Activated CD8-positive, alpha-beta memory T cell treated with anti-CD3 and anti-CD28 coated beads, Interleukin-2, amount 50 U/mL, for 24 hours (primary cell): Measurements from ENCODE around the gene TNNC1.

Experiments
- DNase-seq: peaks from one replicate; pipeline ENCODE4 v3.0.0-alpha.2; 2020; ENCODE audit errors: extremely low read depth

Gene TNNC1

DNA sequence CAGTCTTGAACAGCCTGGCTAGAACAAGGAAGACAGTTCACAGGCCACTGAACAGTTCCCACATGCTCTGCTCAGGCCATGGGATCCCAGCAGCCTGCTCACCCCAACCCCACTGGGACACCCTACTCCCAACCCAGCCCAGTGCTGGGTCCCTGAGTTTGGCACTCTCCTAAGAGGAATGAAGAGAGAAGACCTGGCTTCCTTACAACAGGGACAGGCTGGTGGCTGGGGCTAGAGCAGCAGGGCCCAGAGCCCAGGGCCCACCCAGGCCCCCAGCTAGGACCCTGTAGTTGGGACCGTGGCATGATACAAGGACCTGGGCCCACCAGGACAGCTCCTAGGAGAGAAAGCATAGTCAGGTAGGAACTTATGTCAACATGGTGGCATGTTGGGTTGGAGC lies 52.3 kb downstream of the TNNC1 start:
- no peak for DNase-seq
